GM20000 (cell line): ENCODE measurements around the gene DOHH.

Experiments used
- DNase-seq: peaks from one replicate; pipeline ENCODE4 v3.0.0; 2012; ENCODE audit warnings: low spot score
- TF ChIP-seq, protein P1 (sequence below): IDR thresholded peaks from 2 replicates; pipeline ENCODE4 v1.5.1; 2012; ENCODE audit warnings: mild to moderate bottlenecking, control low read depth; ENCODE audit errors: extremely low read depth, missing control alignments

DOHH gene

DNA sequence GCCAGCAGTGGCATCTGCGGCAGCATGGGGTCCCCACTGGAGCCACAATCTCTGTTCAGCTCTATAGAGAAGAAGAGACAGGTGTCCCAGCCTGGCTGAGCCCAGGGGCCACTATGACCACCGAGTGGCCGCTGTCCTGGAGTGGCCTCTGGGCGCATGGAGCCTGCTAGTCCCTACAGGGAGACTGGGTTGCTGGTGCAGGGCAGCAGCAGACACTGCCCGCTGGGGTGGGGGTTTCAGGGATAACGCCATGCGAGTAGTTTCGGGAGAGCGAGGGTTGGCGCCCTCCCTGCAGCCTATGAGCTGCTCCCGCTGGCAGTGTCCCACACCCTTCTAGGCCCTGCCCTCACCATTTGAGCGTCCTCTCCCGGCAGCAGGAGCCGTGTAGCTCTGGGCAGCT is 27.6 kb upstream of the DOHH start:
- TF ChIP-seq, protein P1, sequence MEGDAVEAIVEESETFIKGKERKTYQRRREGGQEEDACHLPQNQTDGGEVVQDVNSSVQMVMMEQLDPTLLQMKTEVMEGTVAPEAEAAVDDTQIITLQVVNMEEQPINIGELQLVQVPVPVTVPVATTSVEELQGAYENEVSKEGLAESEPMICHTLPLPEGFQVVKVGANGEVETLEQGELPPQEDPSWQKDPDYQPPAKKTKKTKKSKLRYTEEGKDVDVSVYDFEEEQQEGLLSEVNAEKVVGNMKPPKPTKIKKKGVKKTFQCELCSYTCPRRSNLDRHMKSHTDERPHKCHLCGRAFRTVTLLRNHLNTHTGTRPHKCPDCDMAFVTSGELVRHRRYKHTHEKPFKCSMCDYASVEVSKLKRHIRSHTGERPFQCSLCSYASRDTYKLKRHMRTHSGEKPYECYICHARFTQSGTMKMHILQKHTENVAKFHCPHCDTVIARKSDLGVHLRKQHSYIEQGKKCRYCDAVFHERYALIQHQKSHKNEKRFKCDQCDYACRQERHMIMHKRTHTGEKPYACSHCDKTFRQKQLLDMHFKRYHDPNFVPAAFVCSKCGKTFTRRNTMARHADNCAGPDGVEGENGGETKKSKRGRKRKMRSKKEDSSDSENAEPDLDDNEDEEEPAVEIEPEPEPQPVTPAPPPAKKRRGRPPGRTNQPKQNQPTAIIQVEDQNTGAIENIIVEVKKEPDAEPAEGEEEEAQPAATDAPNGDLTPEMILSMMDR: no peak
- no peak for DNase-seq

DNA sequence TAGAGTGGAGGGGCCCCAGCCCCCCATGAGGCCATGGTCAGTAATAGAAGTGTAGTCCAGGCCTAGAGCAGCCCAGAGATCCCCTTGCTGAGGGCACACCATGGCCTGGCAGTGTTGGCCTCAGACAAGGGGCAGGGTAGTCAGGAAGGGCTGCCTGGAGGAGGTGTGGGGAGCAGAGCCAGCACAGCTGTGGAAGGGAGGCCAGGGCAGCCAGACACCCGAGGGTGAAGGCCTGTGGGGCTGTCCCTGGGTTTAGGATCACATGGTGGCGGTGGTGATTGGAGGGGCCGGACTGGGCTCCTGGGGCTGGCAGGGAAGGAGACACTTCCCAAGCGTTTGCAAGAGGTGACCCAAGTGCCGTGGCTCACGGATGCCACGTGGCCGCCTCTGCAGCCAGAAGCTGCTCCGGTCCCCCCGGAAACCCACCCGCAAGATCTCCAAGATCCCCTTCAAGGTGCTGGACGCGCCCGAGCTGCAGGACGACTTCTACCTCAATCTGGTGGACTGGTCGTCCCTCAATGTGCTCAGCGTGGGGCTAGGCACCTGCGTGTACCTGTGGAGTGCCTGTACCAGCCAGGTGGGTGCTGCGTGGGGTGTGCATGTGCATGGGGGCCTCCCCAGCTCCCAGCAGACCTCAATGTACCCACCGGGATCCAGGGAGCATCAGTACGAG is 26.9 kb upstream of the DOHH start:
- DNase-seq: no peak
- TF ChIP-seq, protein P1: no peak

DNA sequence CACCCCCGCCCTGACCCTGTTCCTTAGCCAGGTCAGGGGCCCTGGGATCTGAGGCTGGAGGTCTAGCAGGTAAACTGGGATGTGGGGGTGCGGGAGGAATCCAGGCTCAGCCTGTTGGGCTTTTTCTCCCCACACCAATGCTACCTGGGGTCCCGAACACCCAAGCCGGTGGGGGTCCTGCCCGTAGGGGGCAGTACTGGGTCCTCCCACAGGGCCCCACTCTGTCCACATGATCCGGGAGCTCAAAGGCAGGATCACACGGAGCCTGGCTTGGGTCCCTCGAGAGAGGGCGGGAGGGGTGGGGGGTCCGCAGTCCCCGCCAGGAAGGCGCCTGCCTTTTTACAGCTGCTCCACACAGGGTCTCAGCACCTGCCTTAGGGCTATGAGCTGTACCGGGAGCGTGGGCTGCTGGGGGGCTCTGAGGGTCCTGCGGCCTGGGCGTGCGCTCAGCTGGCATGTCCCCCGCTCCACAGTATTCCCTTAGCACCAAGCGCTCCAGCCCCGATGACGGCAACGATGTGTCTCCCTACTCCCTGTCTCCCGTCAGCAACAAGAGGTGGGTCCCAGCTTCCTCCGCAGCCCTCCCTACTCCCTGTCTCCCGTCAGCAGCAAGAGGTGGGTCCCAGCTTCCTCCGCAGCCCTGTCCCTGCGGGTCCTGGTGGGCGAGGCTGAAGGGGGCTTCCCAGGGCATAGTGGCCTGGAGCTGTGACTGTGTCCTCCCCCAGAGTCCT is 26.2 kb upstream of the DOHH start:
- DNase-seq: no peak
- TF ChIP-seq, protein P1: no peak

DNA sequence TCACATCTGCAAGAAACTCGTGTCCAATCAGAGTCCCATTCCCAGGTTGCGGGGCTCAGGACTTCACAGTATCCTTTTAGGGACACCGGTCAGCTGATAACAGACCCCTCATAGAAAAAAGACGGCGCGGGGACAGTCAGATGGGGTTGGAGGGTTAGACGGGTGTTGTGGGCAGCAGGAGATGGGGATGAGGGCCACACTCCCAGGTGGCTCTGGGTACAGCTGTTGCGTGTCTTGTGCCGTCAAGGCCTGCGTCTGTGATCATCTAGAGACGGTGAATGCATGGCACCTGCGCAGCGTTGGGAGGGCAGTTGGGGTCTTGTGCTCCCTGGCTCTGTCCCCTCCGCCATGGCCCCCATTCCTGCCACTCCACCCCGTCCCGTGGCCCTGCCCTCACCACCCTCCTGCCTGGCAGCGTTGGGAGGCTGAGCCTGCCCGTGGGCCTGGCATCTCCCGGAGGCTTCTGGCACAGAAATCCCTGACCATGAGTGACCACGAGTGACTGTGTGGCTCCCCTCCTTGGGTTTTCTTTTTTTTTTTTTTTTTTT is 24.5 kb upstream of the DOHH start:
- no peak for DNase-seq
- TF ChIP-seq, protein P1: no peak

DNA sequence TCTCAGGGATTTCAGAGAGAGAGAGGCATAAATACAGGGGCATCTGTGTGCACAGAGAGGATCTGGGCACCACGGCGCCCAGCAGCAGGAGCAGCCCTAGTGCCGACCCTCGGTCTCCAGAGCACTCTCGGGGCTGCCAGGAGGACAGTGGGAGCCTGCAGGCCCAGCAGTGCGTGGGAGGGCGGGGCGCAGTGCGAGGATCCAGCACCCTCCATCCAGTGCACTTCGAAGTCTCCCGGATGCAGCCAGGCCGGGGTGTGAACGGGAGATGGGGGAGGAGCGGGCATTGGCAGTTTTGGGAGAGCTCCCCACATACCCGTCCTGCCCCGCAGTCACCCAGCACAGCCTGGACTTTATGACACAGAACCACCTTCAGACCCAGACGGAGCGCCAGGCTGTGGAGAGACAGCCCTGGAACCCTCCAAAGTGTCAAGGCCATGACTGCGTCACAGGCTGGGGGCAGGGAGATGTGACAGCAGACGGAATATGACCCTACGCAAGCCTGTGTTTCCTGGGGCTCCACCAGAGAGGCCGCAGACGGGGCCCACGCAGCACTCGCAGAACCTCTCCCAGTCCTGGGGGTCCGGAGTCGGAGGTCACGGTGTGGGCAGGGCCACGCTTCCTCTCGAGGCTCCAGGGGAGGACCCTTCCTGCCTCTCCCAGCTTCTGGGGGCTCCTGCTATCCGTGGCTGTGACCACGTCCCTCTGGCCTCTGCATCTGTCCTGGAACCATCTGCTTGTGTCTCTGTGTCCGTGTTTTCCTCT is 23.8 kb upstream of the DOHH start:
- DNase-seq: no peak
- TF ChIP-seq, protein P1: no peak

DNA sequence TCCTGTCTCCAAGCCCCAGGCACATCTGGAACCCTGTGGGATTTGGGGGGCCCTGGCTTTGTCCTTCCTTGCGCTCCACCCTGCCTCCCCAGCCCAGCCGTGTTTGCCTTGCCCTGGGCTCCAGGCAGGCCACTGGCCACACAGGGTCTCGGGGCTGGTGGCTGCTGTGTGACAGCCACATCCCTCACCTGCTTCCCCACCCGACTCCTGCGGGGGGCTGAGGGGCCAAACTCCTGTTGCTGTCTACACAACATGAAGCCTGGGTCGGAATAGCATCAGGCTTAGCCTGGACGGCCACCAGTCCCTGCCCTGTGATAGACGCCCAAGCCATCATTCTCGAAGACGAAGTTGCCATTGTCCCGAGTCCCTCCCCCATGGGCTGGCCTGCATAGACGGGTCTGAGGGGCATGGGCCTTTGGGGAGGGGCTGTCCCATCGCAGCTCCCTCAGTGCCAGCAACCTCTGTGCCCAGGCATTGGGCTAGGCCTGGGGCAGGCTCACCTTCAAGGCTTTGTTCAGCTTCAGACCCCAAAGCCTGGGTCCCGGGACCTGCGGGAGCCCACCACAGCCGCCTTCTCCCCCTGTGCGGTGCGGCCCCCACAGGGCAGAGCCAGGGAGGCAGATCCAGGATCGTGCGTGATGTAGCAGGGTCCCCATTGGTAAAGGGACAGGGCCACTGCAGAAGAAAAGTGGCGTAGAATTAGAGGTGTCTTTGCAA is 23.0 kb upstream of the DOHH start:
- DNase-seq: no peak
- TF ChIP-seq, protein P1: no peak
